ENCODE measurements around the gene KCNS3.

KCNS3 gene

DNA sequence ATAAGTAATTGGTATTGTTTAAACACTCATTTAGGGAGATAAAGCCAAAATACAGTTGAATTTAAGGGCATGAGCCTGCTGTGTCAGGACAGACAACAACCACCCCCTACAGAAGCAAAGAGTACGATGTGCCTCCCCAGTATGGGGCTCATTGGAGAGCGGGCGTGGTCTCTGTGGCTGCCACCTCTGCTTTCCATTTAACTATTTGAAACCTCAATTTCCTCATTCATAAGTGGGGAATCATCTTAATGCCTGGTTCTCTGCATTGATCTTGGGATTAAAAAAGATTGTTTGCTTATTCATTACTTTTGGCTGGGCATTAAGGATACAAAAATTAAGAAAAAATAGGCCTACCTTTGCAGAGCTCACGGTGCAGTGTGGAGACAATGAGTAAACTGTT is 21.4 kb downstream of the KCNS3 start:
- no peak for DNase-seq
- in situ Hi-C loops (cut with HindIII; ENCODE audit: low pct_ligation_motif_present, low sequenced_read_pairs): no loop called here
- H3K27ac ChIP-seq: no peak overlapping the region
- H3K4me3 ChIP-seq (ENCODE audit: low read depth, low read length): no peak overlapping the region
- no peak for TF ChIP-seq CTCF (IDR thresholded peaks at IDR 0.05; ENCODE audit: low read depth, low read length, missing control alignments)
- H3K36me3 ChIP-seq (replicated peaks): no peaks in the 10 kb centered on the region
- no peaks in the 10 kb centered on the region for H3K27me3 ChIP-seq (replicated peaks)

GRCh38 chr2:17901246-17901645 is 22.8 kb downstream of the KCNS3 start:
- H3K27me3 ChIP-seq (replicated peaks): no peaks in the 10 kb centered on the region
- no peak overlapping the region for H3K4me3 ChIP-seq (ENCODE audit: low read depth, low read length)
- no peak for DNase-seq
- no peak for TF ChIP-seq CTCF (IDR thresholded peaks at IDR 0.05; ENCODE audit: low read depth, low read length, missing control alignments)
- H3K27ac ChIP-seq: no peak overlapping the region
- in situ Hi-C loops (cut with HindIII; ENCODE audit: low pct_ligation_motif_present, low sequenced_read_pairs): no loop called here
- no peaks in the 10 kb centered on the region for H3K36me3 ChIP-seq (replicated peaks)

DNA sequence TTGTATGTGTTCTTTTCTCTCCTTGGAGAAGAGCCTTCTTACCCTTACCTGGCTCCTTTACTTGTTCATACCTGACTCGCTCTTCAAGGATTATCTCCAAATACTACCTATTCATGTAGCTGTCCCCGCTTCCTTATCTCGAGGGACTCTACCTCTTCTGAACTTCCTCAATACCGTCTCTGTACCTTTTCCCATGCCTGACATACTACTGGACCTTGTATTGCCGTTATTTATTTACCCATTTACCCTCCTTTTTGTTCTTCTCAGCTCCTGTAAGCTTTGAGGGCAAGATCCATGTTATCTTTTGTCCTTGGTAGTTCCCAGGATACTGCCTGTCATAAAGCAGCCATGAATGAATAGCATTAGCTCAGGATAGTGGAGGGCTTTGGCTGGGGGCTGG is 32.5 kb downstream of the KCNS3 start:
- H3K4me3 ChIP-seq (ENCODE audit: low read depth, low read length): no peak overlapping the region
- in situ Hi-C loops (cut with HindIII; ENCODE audit: low pct_ligation_motif_present, low sequenced_read_pairs): no loop called here
- H3K27me3 ChIP-seq (replicated peaks): no peaks in the 10 kb centered on the region
- no peaks in the 10 kb centered on the region for H3K36me3 ChIP-seq (replicated peaks)
- no peak overlapping the region for H3K27ac ChIP-seq
- DNase-seq: no peak
- no peak for TF ChIP-seq CTCF (IDR thresholded peaks at IDR 0.05; ENCODE audit: low read depth, low read length, missing control alignments)

- in situ Hi-C loops (cut with HindIII; ENCODE audit: low pct_ligation_motif_present, low sequenced_read_pairs): no loop called here
- Histone ChIP-seq H3K27me3 (replicated peaks) (no peaks in the 10 kb centered on the region), H3K27ac (no peak overlapping the region), H3K36me3 (replicated peaks) (no peaks in the 10 kb centered on the region), H3K4me3 (ENCODE audit: low read depth, low read length) (no peak overlapping the region)
- no peak for DNase-seq
- TF ChIP-seq CTCF (IDR thresholded peaks at IDR 0.05; ENCODE audit: low read depth, low read length, missing control alignments): no peak
These were observed 33.2 kb downstream of the KCNS3 start for GRCh38 chr2:17911491-17912260.

- no peak for TF ChIP-seq CTCF (IDR thresholded peaks at IDR 0.05; ENCODE audit: low read depth, low read length, missing control alignments)
- Histone ChIP-seq H3K36me3 (replicated peaks) (no peaks in the 10 kb centered on the region), H3K27ac (no peak overlapping the region), H3K4me3 (ENCODE audit: low read depth, low read length) (no peak overlapping the region), H3K27me3 (replicated peaks) (no peaks in the 10 kb centered on the region)
- in situ Hi-C loops (cut with HindIII; ENCODE audit: low pct_ligation_motif_present, low sequenced_read_pairs): no loop called here
- no peak for DNase-seq
These were observed 33.8 kb downstream of the KCNS3 start for GRCh38 chr2:17912266-17912691.

DNA sequence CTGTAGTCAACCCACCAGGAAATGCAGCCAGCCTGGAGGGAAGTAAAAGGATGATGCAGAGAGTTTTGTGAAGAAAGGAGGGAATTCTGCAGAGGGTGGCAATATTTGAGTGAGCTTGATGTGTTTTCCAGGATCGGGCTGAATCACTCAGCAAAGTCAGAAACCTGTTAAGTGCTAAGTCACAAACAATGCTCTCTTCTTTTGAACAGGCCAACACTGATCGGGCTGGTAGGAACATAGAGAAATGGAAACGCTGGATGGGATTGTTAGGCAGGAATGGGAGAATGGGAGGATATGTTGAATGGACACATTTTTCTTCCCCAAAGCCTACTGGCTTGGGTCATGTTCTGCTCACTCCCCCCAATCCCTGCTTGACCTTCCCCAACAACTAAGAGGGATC is 36.6 kb downstream of the KCNS3 start:
- H3K27me3 ChIP-seq (replicated peaks): no peaks in the 10 kb centered on the region
- in situ Hi-C loops (cut with HindIII; ENCODE audit: low pct_ligation_motif_present, low sequenced_read_pairs): no loop called here
- H3K4me3 ChIP-seq (ENCODE audit: low read depth, low read length): no peak overlapping the region
- DNase-seq: no peak
- no peak for TF ChIP-seq CTCF (IDR thresholded peaks at IDR 0.05; ENCODE audit: low read depth, low read length, missing control alignments)
- no peak overlapping the region for H3K27ac ChIP-seq
- no peaks in the 10 kb centered on the region for H3K36me3 ChIP-seq (replicated peaks)

Measured in brain microvascular endothelial cell (primary cell).